ENCODE data around the gene CHSY3. TPM values are rescaled to one million over a fixed set of nuclear protein-coding genes. Genes with fewer than 3 reads are reported as not detected.

The CHSY3 gene
- total RNA-seq, 2 experiments from 2014 or later: not detected

- H3K9me3 ChIP-seq (ENCODE audit: control insufficient read depth in 1 of 2, insufficient read depth in 1 of 2, low read length in 2 of 2): no peaks in the 10 kb centered on the region
- H3K9me3 Mint-ChIP-seq: peaks cover 2% of the 10 kb centered on the region
- no peaks in the 10 kb centered on the region for H3K4me1 ChIP-seq (ENCODE audit: insufficient read depth, low read length)
- ATAC-seq (ENCODE audit: poor library complexity): no peak
- no peaks in the 10 kb centered on the region for H3K27me3 ChIP-seq (ENCODE audit: control insufficient read depth in 1 of 2, insufficient read depth in 2 of 2, low read length in 2 of 2)
- DNase-seq: no peak
- no peak overlapping the region for H3K4me3 Mint-ChIP-seq
- no peaks in the 10 kb centered on the region for H3K36me3 Mint-ChIP-seq (ENCODE audit: low read depth)
- no peaks in the 10 kb centered on the region for H3K36me3 ChIP-seq (ENCODE audit: insufficient read depth, low read length)
- H3K27ac ChIP-seq (ENCODE audit: low read depth in 1 of 2, low read length in 2 of 2): no peak overlapping the region
- no peaks in the 10 kb centered on the region for H3K4me1 Mint-ChIP-seq (ENCODE audit: low read depth)
- no peak for TF ChIP-seq CTCF (IDR thresholded peaks at IDR 0.05)
- POLR2A ChIA-PET: no interaction called here
- peaks cover 10% of the 10 kb centered on the region for H3K27me3 Mint-ChIP-seq
- intact Hi-C loops (cut with DNase I, micrococcal nuclease): no loop called here
- H3K4me3 ChIP-seq (ENCODE audit: low read length): no peak overlapping the region
- H3K27ac Mint-ChIP-seq: no peak overlapping the region
- CTCF ChIA-PET: no interaction called here
Observed at GRCh38 chr5:130141659-130142320, 237.5 kb downstream of the CHSY3 start.

DNA sequence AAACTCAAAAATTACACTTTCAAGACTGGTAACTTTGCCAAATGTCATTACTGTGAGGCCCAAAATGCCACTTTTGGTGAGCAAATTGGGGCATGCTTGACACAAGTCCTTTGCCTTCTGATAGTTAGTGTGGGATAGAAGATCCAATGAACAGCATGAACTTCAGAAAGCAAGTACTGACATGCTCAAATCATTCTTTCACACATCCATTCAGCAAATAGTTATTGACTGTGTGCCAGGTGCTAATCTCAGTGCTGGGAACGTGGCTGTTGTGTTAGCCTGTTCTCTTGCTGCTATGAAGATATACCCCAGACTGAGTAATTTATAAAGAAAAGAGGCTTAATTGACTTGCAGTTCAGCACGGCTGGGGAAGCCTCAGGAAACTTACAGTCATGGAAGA is 247.0 kb downstream of the CHSY3 start:
- H3K27ac ChIP-seq (ENCODE audit: low read depth in 1 of 2, low read length in 2 of 2): no peak overlapping the region
- intact Hi-C loops (cut with DNase I, micrococcal nuclease): no loop called here
- Mint-ChIP-seq H3K27ac (no peak overlapping the region), H3K4me1 (ENCODE audit: low read depth) (no peaks in the 10 kb centered on the region), H3K4me3 (no peak overlapping the region), H3K27me3 (no peaks in the 10 kb centered on the region), H3K36me3 (ENCODE audit: low read depth) (no peaks in the 10 kb centered on the region), H3K9me3 (peaks cover 3% of the 10 kb centered on the region)
- DNase-seq (no peak), ATAC-seq (ENCODE audit: poor library complexity) (no peak)
- no peak overlapping the region for H3K4me3 ChIP-seq (ENCODE audit: low read length)
- H3K27me3 ChIP-seq (ENCODE audit: control insufficient read depth in 1 of 2, insufficient read depth in 2 of 2, low read length in 2 of 2): no peaks in the 10 kb centered on the region
- no peaks in the 10 kb centered on the region for H3K4me1 ChIP-seq (ENCODE audit: insufficient read depth, low read length)
- CTCF ChIA-PET: no interaction called here
- POLR2A ChIA-PET: no interaction called here
- H3K36me3 ChIP-seq (ENCODE audit: insufficient read depth, low read length): no peaks in the 10 kb centered on the region
- no peaks in the 10 kb centered on the region for H3K9me3 ChIP-seq (ENCODE audit: control insufficient read depth in 1 of 2, insufficient read depth in 1 of 2, low read length in 2 of 2)
- TF ChIP-seq CTCF (IDR thresholded peaks at IDR 0.05): no peak

DNA sequence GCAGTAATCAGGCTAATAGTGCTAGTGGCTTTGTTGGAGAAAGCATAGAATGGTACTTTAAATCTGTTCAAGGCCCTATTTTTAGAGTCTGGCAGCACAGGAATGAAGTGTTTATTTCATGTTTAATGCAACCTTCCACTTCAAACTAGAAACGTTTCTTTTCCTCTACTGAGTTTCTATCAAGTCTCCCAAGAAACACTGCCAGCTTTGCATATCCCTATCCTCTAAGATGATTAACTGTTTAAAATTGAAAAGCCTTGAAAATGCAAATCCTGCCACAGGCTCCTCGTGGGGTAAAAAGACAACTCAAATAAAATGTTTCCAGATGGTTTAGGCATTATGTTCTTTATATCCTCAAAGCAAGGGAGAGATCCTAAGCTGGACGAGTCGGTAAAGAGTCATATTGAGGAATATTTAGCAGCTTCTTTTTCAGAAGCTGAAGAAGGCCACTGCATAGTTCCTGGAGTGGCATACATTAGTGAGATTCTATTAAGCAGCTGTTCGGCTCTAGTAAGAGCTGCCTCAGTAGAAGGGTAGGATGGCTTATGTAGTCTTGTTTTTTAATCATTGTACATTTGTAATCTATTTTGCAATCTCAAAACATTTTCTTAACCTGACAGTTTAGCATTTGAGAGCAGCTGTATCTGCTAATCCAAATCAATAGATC is 251.2 kb downstream of the CHSY3 start:
- Mint-ChIP-seq H3K27ac (no peak overlapping the region), H3K9me3 (no peaks in the 10 kb centered on the region), H3K4me1 (ENCODE audit: low read depth) (no peaks in the 10 kb centered on the region), H3K27me3 (peaks cover 9% of the 10 kb centered on the region), H3K4me3 (no peak overlapping the region), H3K36me3 (ENCODE audit: low read depth) (no peaks in the 10 kb centered on the region)
- POLR2A ChIA-PET: no interaction called here
- ATAC-seq (ENCODE audit: poor library complexity) (no peak), DNase-seq (no peak)
- intact Hi-C loops (cut with DNase I, micrococcal nuclease): no loop called here
- Histone ChIP-seq H3K4me3 (ENCODE audit: low read length) (no peak overlapping the region), H3K27me3 (ENCODE audit: control insufficient read depth in 1 of 2, insufficient read depth in 2 of 2, low read length in 2 of 2) (no peaks in the 10 kb centered on the region), H3K4me1 (ENCODE audit: insufficient read depth, low read length) (no peaks in the 10 kb centered on the region), H3K36me3 (ENCODE audit: insufficient read depth, low read length) (no peaks in the 10 kb centered on the region), H3K27ac (ENCODE audit: low read depth in 1 of 2, low read length in 2 of 2) (no peak overlapping the region), H3K9me3 (ENCODE audit: control insufficient read depth in 1 of 2, insufficient read depth in 1 of 2, low read length in 2 of 2) (no peaks in the 10 kb centered on the region)
- no peak for TF ChIP-seq CTCF (IDR thresholded peaks at IDR 0.05)
- CTCF ChIA-PET: no interaction called here
